B cell (primary cell): Measurements from ENCODE around the gene PIP4P1. TPM values are rescaled to one million over a fixed set of nuclear protein-coding genes. Genes with fewer than 3 reads are reported as not detected.

Experiments
- ATAC-seq: fragments of 200-7000 bp; cut with Tn5 transposase; one replicate; pipeline ENCODE4 v1.10.0; 2021; ENCODE audit warnings: low read depth, mild to moderate bottlenecking, moderate number of reproducible peaks, moderate library complexity
- CTCF ChIA-PET: fragments of 350-600 bp; sonication (Branson Sonifier 250); formaldehyde crosslinking; loops from one replicate; lab custom pipeline; 2021; ENCODE audit warnings: antibody characterized with exemption, inconsistent platforms; lab: Charles Lee
- POLR2A ChIA-PET: fragments of 350-600 bp; sonication (Branson Sonifier 250); formaldehyde crosslinking; loops from one replicate; lab custom pipeline; 2021; ENCODE audit warnings: antibody characterized with exemption; lab: Charles Lee
- DNase-seq: peaks from one replicate; pipeline ENCODE4 v3.0.0; 2013
- H2AFZ ChIP-seq: 2 replicates; pipeline ENCODE4 v1.6.1; 2012; ENCODE audit warnings: mild to moderate bottlenecking, low read depth, low read length; ENCODE audit not compliant: insufficient read depth, poor library complexity, severe bottlenecking
- H3K27ac ChIP-seq, 2 donors: 1 replicate in 1 of 2; 2 replicates in 1 of 2; pipeline ENCODE4 v1.5.1; 2012 to 2013; ENCODE audit warnings: low read length in 2 of 2, mild to moderate bottlenecking in 2 of 2, moderate library complexity in 1 of 2
- H3K27me3 ChIP-seq, 4 experiments: fragments of 200-600 bp in 1 of 4; sonication (generic) in 1 of 4; replicated peaks in 1 of 4; 1 replicate in 2 of 4; 2 replicates in 2 of 4; pipeline versions ENCODE4 v1.6.1 to v1.7.0; 2013 to 2016; ENCODE audit warnings: low read length in 3 of 4, mild to moderate bottlenecking in 2 of 4, mixed read lengths in 1 of 4, moderate library complexity in 1 of 4; ENCODE audit not compliant: insufficient read depth in 4 of 4, control insufficient read depth in 3 of 4; ENCODE audit errors: control extremely low read depth in 1 of 4
- H3K36me3 ChIP-seq, 2 experiments: replicated peaks in 1 of 2; 1 replicate in 1 of 2; 2 replicates in 1 of 2; pipeline versions ENCODE4 v1.6.1 to v1.7.1; 2013; ENCODE audit warnings: low read length in 1 of 2; ENCODE audit not compliant: insufficient read depth in 2 of 2, control insufficient read depth in 1 of 2; ENCODE audit errors: control extremely low read depth in 1 of 2, extremely low read depth in 1 of 2
- H3K4me1 ChIP-seq, 2 donors: fragments of 200-600 bp in 1 of 2; sonication (generic) in 1 of 2; 1 replicate in 1 of 2; 2 replicates in 1 of 2; pipeline versions ENCODE4 v1.5.1 to v1.6.1; 2013 to 2017; ENCODE audit warnings: low read length in 2 of 2; ENCODE audit not compliant: control insufficient read depth in 2 of 2, insufficient read depth in 2 of 2
- H3K4me2 ChIP-seq: replicated peaks from 2 replicates; pipeline ENCODE3; 2012; ENCODE audit warnings: mild to moderate bottlenecking, low read depth, low read length; ENCODE audit not compliant: poor library complexity, severe bottlenecking
- H3K4me3 ChIP-seq, 5 experiments: fragments of 200-600 bp in 1 of 5; sonication (generic) in 1 of 5; 1 replicate in 3 of 5; 2 replicates in 2 of 5; pipeline versions ENCODE4 v1.5.1 to v1.7.0; 2011 to 2016; ENCODE audit warnings: low read length in 4 of 5, mild to moderate bottlenecking in 4 of 5, low read depth in 2 of 5, control low read depth in 1 of 5, moderate library complexity in 1 of 5; ENCODE audit not compliant: insufficient read depth in 1 of 5; ENCODE audit errors: control extremely low read depth in 1 of 5, extremely low read depth in 1 of 5
- H3K79me2 ChIP-seq: fragments of 200-600 bp; sonication (generic); one replicate; pipeline ENCODE4 v1.6.0; 2016; ENCODE audit warnings: low read length; ENCODE audit not compliant: control insufficient read depth, insufficient read depth
- H3K9ac ChIP-seq: fragments of 200-600 bp; sonication (generic); 2 replicates; pipeline ENCODE4 v1.6.1; 2017; ENCODE audit warnings: mild to moderate bottlenecking, low read length, moderate library complexity
- H3K9me3 ChIP-seq, 3 donors: one replicate each; pipeline versions ENCODE4 v1.6.1 to v1.7.1; 2013; ENCODE audit warnings: low read length in 2 of 3; ENCODE audit not compliant: control insufficient read depth in 2 of 3, insufficient read depth in 1 of 3; ENCODE audit errors: control extremely low read depth in 1 of 3
- H4K20me1 ChIP-seq: 2 replicates; pipeline ENCODE4 v1.6.0; 2012; ENCODE audit warnings: mild to moderate bottlenecking, low read length; ENCODE audit not compliant: insufficient read depth, control insufficient read depth, poor library complexity, severe bottlenecking
- H3K27ac Mint-ChIP-seq: one replicate; pipeline ENCODE4 v1.8.0; 2021; ENCODE audit warnings: mixed read lengths
- H3K27me3 Mint-ChIP-seq: one replicate; pipeline ENCODE4 v1.8.0; 2021; ENCODE audit warnings: mixed read lengths
- H3K4me1 Mint-ChIP-seq: one replicate; pipeline ENCODE4 v1.8.0; 2021; ENCODE audit warnings: mixed read lengths
- H3K4me3 Mint-ChIP-seq: one replicate; pipeline ENCODE4 v1.8.0; 2021; ENCODE audit warnings: mixed read lengths
- H3K9me3 Mint-ChIP-seq: one replicate; pipeline ENCODE4 v1.8.0; 2022; ENCODE audit warnings: mixed read lengths; ENCODE audit not compliant: insufficient read depth
- CTCF ChIP-seq: fragments of 200-600 bp; IDR thresholded peaks from one replicate; pipeline ENCODE4 v1.8.0; 2022; ENCODE audit warnings: antibody characterized with exemption, mild to moderate bottlenecking
- EZH2 ChIP-seq: IDR thresholded peaks from 2 replicates; pipeline ENCODE4 v1.6.1; 2012; ENCODE audit warnings: borderline replicate concordance, low read depth, mild to moderate bottlenecking, moderate library complexity, low read length; ENCODE audit not compliant: insufficient read depth, poor library complexity, severe bottlenecking
- WGBS: methylation state at CpG from one replicate; pipeline ENCODE4 v1.1.5; 2013; ENCODE audit warnings: missing lambda C conversion rate; ENCODE audit not compliant: insufficient coverage; 5-methylcytosine and 5-hydroxymethylcytosine counted together
- intact Hi-C: fragments of 100-400 bp; cut with micrococcal nuclease; formaldehyde crosslinking; loops from one replicate; pipeline ENCODE4 v1.10.0; 2022
- polyA plus RNA-seq: library from polyadenylated mRNA; depleted of rRNA; stranded (reverse); fragments of >200 nt; gene quantifications from 2 replicates; pipeline ENCODE4 v1.2.3, GENCODE V29; 2012
- total RNA-seq, 2 donors: library from RNA; stranded (reverse); fragments of 120-200 nt in 1 of 2; gene quantifications; 1 replicate in 1 of 2; 2 replicates in 1 of 2; pipeline versions ENCODE4 v1.2.3 to v1.2.4, GENCODE V29; 2013 to 2022

PIP4P1 gene
- total and polyA plus RNA-seq, 2 donors (not counting 1 experiment from before 2014, with no cell fraction given), result 97.5 to 183 TPM

- H3K4me3 Mint-ChIP-seq, result peak overlapping the region; percentile 100
- H3K27me3 ChIP-seq, result no peaks in the 10 kb centered on the region
- intact Hi-C loops, result loop anchor here (1.0 to 2.0 kb wide), 3 partner anchors 56 to 268 kb away; partner anchors contain the start of gene PNP
- TF ChIP-seq EZH2, result no peak
- TF ChIP-seq CTCF, result no peak
- H3K4me2 ChIP-seq, result peak overlapping the region; percentile 74
- peak overlapping the region; percentile 77 to 97 (median 93) for H3K4me3 ChIP-seq
- 0% methylated on average over 4 of the region's 7 CpGs for WGBS
- peaks cover 31 to 35% of the 10 kb centered on the region in 2 donors for H3K4me1 ChIP-seq
- peak; percentile 79 for DNase-seq
- no peaks in the 10 kb centered on the region for H3K9me3 Mint-ChIP-seq
- peak overlapping the region; percentile 90 to 92 for H3K27ac ChIP-seq
- no peaks in the 10 kb centered on the region for H3K27me3 Mint-ChIP-seq
- ATAC-seq, result peak; percentile 56
- peaks cover 16% of the 10 kb centered on the region for H4K20me1 ChIP-seq
- H3K9me3 ChIP-seq, result no peaks in the 10 kb centered on the region
- H3K79me2 ChIP-seq, result peaks cover 76% of the 10 kb centered on the region
- H3K9ac ChIP-seq, result peak overlapping the region; percentile 79
- H3K4me1 Mint-ChIP-seq, result peaks cover 49% of the 10 kb centered on the region
- peak overlapping the region; percentile 100 for H3K27ac Mint-ChIP-seq
- peak overlapping the region; percentile 89 for H2AFZ ChIP-seq
- peaks cover 1 to 23% of the 10 kb centered on the region in 2 experiments for H3K36me3 ChIP-seq
- CTCF ChIA-PET, result interaction anchor here (0.7 to 4.9 kb wide), 9 partner anchors 12 to 280 kb away, joined by 3 to 83 read pairs (median 35); partner anchors contain the start of genes APEX1, OSGEP and PIP4P1
- POLR2A ChIA-PET, result interaction anchor here (1.2 to 2.2 kb wide), 3 partner anchors 42 to 201 kb away, joined by 4 to 14 read pairs (median 13); partner anchors contain the start of genes APEX1, OSGEP and PARP2
These were observed 48.8 kb downstream of the PIP4P1 start for GRCh38 chr14:20412411-20412810.

- Histone ChIP-seq H3K79me2 (peaks cover 68% of the 10 kb centered on the region), H3K4me2 (no peak overlapping the region), H2AFZ (no peak overlapping the region), H3K4me3 (no peak overlapping the region), H3K27me3 (no peaks in the 10 kb centered on the region), H4K20me1 (peaks cover 35% of the 10 kb centered on the region), H3K9ac (no peak overlapping the region), H3K4me1 (peaks cover 18 to 21% of the 10 kb centered on the region in 2 donors), H3K27ac (peak overlapping the region in 1 of 2 donors; percentile 56), H3K36me3 (peaks cover 4 to 55% of the 10 kb centered on the region in 2 experiments), H3K9me3 (no peaks in the 10 kb centered on the region)
- Mint-ChIP-seq H3K27ac (peak overlapping the region; percentile 1), H3K4me3 (no peak overlapping the region), H3K9me3 (no peaks in the 10 kb centered on the region), H3K4me1 (peaks cover 48% of the 10 kb centered on the region), H3K27me3 (no peaks in the 10 kb centered on the region)
- WGBS, result 100% methylated on average over 2 of the region's 2 CpGs
- ChIA-PET POLR2A (no interaction called here), CTCF (interaction anchor here (1.7 kb wide), 1 partner anchor 282 kb away, joined by 7 read pairs; no protein-coding TSS in a partner anchor)
- intact Hi-C loops, result no loop called here
- no peak for DNase-seq
- no peak for ATAC-seq
- TF ChIP-seq CTCF (no peak), EZH2 (no peak)
These were observed 52.0 kb downstream of the PIP4P1 start for GRCh38 chr14:20409226-20409625.
